ENCODE results near the gene HSD11B1. TPM values are rescaled to one million over a fixed set of nuclear protein-coding genes. Genes with fewer than 3 reads are reported as not detected.
A peak's percentile ranks its signal among the peaks of the same experiment; 100 is the strongest.

Gene HSD11B1
- total RNA-seq, 2 experiments from 2014 or later: not detected

DNA sequence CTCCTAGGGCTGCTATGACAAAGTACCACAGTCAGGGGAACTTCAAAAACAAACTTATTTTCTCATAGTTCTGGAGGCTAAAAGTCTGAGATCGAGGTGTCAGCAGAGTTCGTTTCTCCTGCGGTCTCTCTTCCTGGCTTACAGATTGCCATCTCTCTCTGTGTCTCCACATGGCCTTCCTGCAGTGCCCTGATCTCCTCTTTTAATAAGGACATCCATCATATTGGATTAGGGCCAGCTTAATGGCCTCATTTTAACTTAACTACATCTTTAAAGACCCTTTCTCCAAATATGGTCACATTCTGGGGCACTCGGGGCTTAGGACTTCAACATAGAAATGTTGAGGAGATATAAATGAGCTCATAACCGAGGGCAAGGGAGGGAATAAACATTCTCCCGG, 67.5 kb downstream of the HSD11B1 start:
- peaks cover 33% of the 10 kb centered on the region for H3K36me3 Mint-ChIP-seq (ENCODE audit: low read depth)
- no peak for ATAC-seq
- no peaks in the 10 kb centered on the region for H3K27me3 Mint-ChIP-seq (ENCODE audit: low read depth)
- ChIA-PET POLR2A (interaction anchor here (0.6 to 5.0 kb wide), 4 partner anchors 8 to 19 kb away, joined by 3 to 39 read pairs (median 3); partner anchors contain the start of gene C1orf74), CTCF (interaction anchor here (0.6 to 1.8 kb wide), 6 partner anchors 12 to 56 kb away, joined by 3 to 7 read pairs (median 5); partner anchors contain the start of genes C1orf74, TRAF3IP3 and UTP25)
- H3K4me1 Mint-ChIP-seq (ENCODE audit: low read depth): peaks cover 16% of the 10 kb centered on the region
- no peaks in the 10 kb centered on the region for H3K9me3 Mint-ChIP-seq (ENCODE audit: insufficient read depth)
- H3K27ac Mint-ChIP-seq: no peak overlapping the region
- no peak overlapping the region for H3K4me3 Mint-ChIP-seq
- DNase-seq: no peak

DNA sequence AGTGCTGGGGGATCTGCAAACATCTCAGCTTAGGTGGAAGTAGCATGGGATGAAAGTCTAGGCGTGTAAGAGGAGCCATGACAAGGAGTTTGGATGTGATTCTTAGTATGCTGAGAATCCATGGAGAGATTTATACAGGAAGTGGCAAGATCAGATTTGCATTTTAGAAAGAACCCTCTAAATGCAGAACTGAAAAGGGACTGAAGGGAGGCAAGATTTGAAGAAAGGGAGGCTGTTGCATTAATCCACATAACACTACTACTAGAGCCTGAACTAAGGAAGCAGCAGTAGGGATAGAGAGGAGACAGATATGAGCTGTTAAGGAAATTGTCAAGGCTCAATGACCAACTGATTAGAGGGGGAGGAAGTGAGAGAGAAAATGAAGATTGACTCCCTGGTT, 69.9 kb downstream of the HSD11B1 start:
- no peaks in the 10 kb centered on the region for H3K9me3 Mint-ChIP-seq (ENCODE audit: insufficient read depth)
- H3K36me3 Mint-ChIP-seq (ENCODE audit: low read depth): peaks cover 54% of the 10 kb centered on the region
- ChIA-PET POLR2A (interaction anchor here (0.5 to 5.0 kb wide), 8 partner anchors 8 to 57 kb away, joined by 3 to 39 read pairs (median 4); partner anchors contain the start of genes C1orf74 and TRAF3IP3), CTCF (interaction anchor here (1.1 to 2.9 kb wide), 5 partner anchors 13 to 53 kb away, joined by 3 to 19 read pairs (median 9); partner anchors contain the start of genes TRAF3IP3 and UTP25)
- H3K4me1 Mint-ChIP-seq (ENCODE audit: low read depth): peaks cover 3% of the 10 kb centered on the region
- peak overlapping the region; percentile 61 for H3K27ac Mint-ChIP-seq
- ATAC-seq: no peak
- DNase-seq: no peak
- no peak overlapping the region for H3K4me3 Mint-ChIP-seq
- no peaks in the 10 kb centered on the region for H3K27me3 Mint-ChIP-seq (ENCODE audit: low read depth)

- POLR2A ChIA-PET: interaction anchor here (1.0 to 5.0 kb wide), 4 partner anchors 9 to 19 kb away, joined by 3 to 39 read pairs (median 16); partner anchors contain the start of genes C1orf74 and TRAF3IP3
- ATAC-seq (no peak), DNase-seq (no peak)
- peaks cover 11% of the 10 kb centered on the region for H3K4me1 Mint-ChIP-seq (ENCODE audit: low read depth)
- H3K27ac Mint-ChIP-seq: peak overlapping the region; percentile 61
- H3K4me3 Mint-ChIP-seq: no peak overlapping the region
- H3K9me3 Mint-ChIP-seq (ENCODE audit: insufficient read depth): no peaks in the 10 kb centered on the region
- no peaks in the 10 kb centered on the region for H3K27me3 Mint-ChIP-seq (ENCODE audit: low read depth)
- CTCF ChIA-PET: interaction anchor here (1.7 to 2.9 kb wide), 3 partner anchors 20 to 47 kb away, joined by 9 to 19 read pairs (median 10); partner anchors contain the start of gene TRAF3IP3
- H3K36me3 Mint-ChIP-seq (ENCODE audit: low read depth): peaks cover 64% of the 10 kb centered on the region
Measured at GRCh38 chr1:209775678-209776077, 71.0 kb downstream of the HSD11B1 start.

DNA sequence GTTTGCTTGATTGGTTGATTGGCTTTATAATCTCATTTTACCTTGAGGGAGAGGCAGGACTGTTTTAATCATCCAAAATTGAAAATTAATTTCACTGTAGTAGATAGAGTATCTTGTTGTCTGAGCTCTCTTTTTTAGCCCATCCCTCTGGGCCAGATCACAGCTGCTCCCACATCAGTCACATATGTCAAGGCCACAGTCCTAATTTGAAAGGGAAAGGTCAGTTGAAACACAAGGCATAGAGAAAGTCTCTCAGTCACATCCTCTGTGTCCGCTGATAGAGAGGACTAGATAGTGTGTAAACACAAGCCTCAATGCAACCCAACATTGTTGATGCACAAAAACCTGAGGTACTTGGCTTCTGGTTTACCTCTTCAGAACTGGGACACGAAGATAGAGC, 72.9 kb downstream of the HSD11B1 start:
- Mint-ChIP-seq H3K36me3 (ENCODE audit: low read depth) (peaks cover 75% of the 10 kb centered on the region), H3K4me1 (ENCODE audit: low read depth) (peaks cover 15% of the 10 kb centered on the region), H3K27me3 (ENCODE audit: low read depth) (no peaks in the 10 kb centered on the region), H3K9me3 (ENCODE audit: insufficient read depth) (no peaks in the 10 kb centered on the region), H3K4me3 (no peak overlapping the region), H3K27ac (peak overlapping the region; percentile 41)
- ChIA-PET CTCF (interaction anchor here (3.4 kb wide), 1 partner anchor 46 kb away, joined by 10 read pairs; no protein-coding TSS in a partner anchor), POLR2A (interaction anchor here (1.2 to 4.5 kb wide), 2 partner anchors 10 to 20 kb away, joined by 3 to 38 read pairs; no protein-coding TSS in a partner anchor)
- ATAC-seq (no peak), DNase-seq (no peak)

DNA sequence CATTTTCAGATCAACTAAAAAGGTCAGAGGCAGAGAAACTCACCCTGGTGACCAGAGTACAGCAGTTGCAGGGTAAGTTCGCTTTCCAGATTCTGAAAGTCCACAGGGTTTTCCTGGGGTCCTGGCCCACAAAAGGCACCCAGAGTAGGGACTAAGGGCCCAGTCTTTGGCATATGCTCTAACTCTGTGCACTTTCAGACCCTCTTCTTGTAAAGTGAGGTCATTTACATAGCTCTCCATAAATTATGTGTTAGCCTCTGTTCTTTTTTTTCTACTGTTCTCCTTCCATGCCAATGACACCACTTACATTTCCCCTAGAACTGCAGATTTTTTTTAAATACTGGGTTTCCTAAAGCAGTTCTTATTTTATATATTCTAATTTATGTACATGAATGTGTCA, 73.5 kb downstream of the HSD11B1 start:
- Mint-ChIP-seq H3K36me3 (ENCODE audit: low read depth) (peaks cover 79% of the 10 kb centered on the region), H3K4me3 (no peak overlapping the region), H3K4me1 (ENCODE audit: low read depth) (peaks cover 20% of the 10 kb centered on the region), H3K27ac (peak overlapping the region; percentile 53), H3K27me3 (ENCODE audit: low read depth) (no peaks in the 10 kb centered on the region), H3K9me3 (ENCODE audit: insufficient read depth) (no peaks in the 10 kb centered on the region)
- ATAC-seq (no peak), DNase-seq (no peak)
- CTCF ChIA-PET: interaction anchor here (2.5 to 3.4 kb wide), 3 partner anchors 8 to 45 kb away, joined by 7 to 10 read pairs (median 10); no protein-coding TSS in a partner anchor
- POLR2A ChIA-PET: interaction anchor here (1.2 to 4.5 kb wide), 3 partner anchors 10 to 21 kb away, joined by 3 to 38 read pairs (median 6); partner anchors contain the start of gene TRAF3IP3

- Mint-ChIP-seq H3K27ac (peak overlapping the region; percentile 73), H3K4me1 (ENCODE audit: low read depth) (peaks cover 42% of the 10 kb centered on the region), H3K4me3 (no peak overlapping the region), H3K36me3 (ENCODE audit: low read depth) (peaks cover 76% of the 10 kb centered on the region), H3K27me3 (ENCODE audit: low read depth) (no peaks in the 10 kb centered on the region), H3K9me3 (ENCODE audit: insufficient read depth) (no peaks in the 10 kb centered on the region)
- ChIA-PET CTCF (interaction anchor here (2.5 to 3.4 kb wide), 3 partner anchors 11 to 43 kb away, joined by 7 to 10 read pairs (median 10); no protein-coding TSS in a partner anchor), POLR2A (interaction anchor here (1.0 to 4.5 kb wide), 4 partner anchors 8 to 28 kb away, joined by 3 to 38 read pairs (median 6); partner anchors contain the start of gene TRAF3IP3)
- DNase-seq: no peak
- no peak for ATAC-seq
Measured at GRCh38 chr1:209780268-209780667, 75.6 kb downstream of the HSD11B1 start.

DNA sequence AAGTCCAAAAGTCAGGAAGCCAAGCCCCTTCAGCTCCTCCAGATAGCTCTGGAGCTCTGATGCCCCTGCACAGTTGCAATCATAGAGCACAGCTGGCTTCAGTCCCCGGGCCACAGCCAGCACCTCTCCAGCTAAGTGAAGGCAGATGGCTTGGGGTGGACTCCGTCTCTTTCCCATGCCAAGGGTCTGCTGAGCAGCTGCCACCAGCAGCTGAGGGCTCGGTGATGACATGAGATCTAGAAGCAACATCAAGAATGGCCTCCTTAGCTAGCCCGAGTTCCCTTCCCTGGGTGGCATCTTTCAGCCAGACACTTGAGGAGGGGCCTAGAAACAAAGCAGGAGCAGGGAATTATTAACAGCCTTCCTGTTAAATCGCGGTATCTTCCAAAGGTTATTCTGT, 78.7 kb downstream of the HSD11B1 start:
- ATAC-seq (no peak), DNase-seq (no peak)
- Mint-ChIP-seq H3K36me3 (ENCODE audit: low read depth) (peaks cover 48% of the 10 kb centered on the region), H3K27me3 (ENCODE audit: low read depth) (no peaks in the 10 kb centered on the region), H3K9me3 (ENCODE audit: insufficient read depth) (no peaks in the 10 kb centered on the region), H3K4me3 (peak overlapping the region; percentile 94), H3K4me1 (ENCODE audit: low read depth) (peaks cover 45% of the 10 kb centered on the region), H3K27ac (peak overlapping the region; percentile 99)
- POLR2A ChIA-PET: interaction anchor here (0.6 to 6.1 kb wide), 8 partner anchors 9 to 59 kb away, joined by 3 to 51 read pairs (median 6); partner anchors contain the start of gene TRAF3IP3
- CTCF ChIA-PET: interaction anchor here (1.4 to 5.4 kb wide), 4 partner anchors 16 to 44 kb away, joined by 5 to 42 read pairs (median 8); partner anchors contain the start of genes TRAF3IP3 and UTP25

Other genes starting within 250 kb of the HSD11B1 start
- gene CAMK1G, start 121.1 kb upstream of the HSD11B1 start, total RNA-seq: not detected
- gene LAMB3, start 52.4 kb upstream of the HSD11B1 start, total RNA-seq: under 1 TPM; 0.78 to 0.84 TPM
- gene G0S2, start 29.4 kb upstream of the HSD11B1 start, total RNA-seq: not detected
- 100 to 1,000 TPM; 319 to 322 TPM for gene TRAF3IP3, start 51.2 kb downstream of the HSD11B1 start, total RNA-seq
- 1 to 10 TPM; 2.5 to 2.6 TPM for gene C1orf74, start 79.7 kb downstream of the HSD11B1 start, total RNA-seq
- gene IRF6, start 101.3 kb downstream of the HSD11B1 start, total RNA-seq: under 1 TPM; 0.16 to 0.21 TPM
- gene UTP25, start 123.1 kb downstream of the HSD11B1 start, total RNA-seq: 1 to 10 TPM; 6.3 to 6.5 TPM
- not detected for gene SYT14, start 233.4 kb downstream of the HSD11B1 start, total RNA-seq

Data from activated CD8-positive, alpha-beta T cell treated with anti-CD3 and anti-CD28 coated beads, Interleukin-2, amount 10 ng/mL, durations not matched to agents 7 days and 5 days (primary cell).